ENCODE measurements around the gene MMADHC.

GRCh38 chr2:149561309-149561926, 26.2 kb downstream of the MMADHC start:
- peak; percentile 39 to 93 (median 78) for TF ChIP-seq CTCF (IDR thresholded peaks at IDR 0.05)
- no peak for TF ChIP-seq POLR2A (IDR thresholded peaks at IDR 0.05)

All from thyroid gland (tissue), 4 donors.